ENCODE results near the gene GNPNAT1.

GNPNAT1 gene

DNA sequence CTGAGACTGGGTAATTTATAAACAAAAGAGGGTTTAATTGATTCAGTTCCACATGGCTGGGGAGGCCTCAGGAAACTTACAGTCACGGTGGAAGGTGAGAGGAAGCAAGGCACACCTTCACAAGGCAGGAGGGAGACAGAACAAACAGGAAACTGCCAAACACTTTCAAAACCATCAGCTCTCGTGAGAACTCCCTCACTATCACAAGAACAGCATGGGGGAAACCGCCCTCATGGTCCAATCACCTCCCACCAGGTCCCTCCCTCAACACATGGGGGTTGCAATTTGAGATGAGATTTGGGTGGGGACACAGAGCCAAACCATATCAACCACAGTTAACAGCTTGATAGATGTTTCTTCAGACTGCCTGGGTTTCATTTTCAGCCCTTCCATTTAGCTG is 6.2 kb upstream of the GNPNAT1 start:
- no peaks in the 10 kb centered on the region for H3K27me3 ChIP-seq
- no peaks in the 10 kb centered on the region for H3K9me3 ChIP-seq
- no peaks in the 10 kb centered on the region for H3K4me1 ChIP-seq
- DNase-seq, result no peak
- TF ChIP-seq, protein P1, sequence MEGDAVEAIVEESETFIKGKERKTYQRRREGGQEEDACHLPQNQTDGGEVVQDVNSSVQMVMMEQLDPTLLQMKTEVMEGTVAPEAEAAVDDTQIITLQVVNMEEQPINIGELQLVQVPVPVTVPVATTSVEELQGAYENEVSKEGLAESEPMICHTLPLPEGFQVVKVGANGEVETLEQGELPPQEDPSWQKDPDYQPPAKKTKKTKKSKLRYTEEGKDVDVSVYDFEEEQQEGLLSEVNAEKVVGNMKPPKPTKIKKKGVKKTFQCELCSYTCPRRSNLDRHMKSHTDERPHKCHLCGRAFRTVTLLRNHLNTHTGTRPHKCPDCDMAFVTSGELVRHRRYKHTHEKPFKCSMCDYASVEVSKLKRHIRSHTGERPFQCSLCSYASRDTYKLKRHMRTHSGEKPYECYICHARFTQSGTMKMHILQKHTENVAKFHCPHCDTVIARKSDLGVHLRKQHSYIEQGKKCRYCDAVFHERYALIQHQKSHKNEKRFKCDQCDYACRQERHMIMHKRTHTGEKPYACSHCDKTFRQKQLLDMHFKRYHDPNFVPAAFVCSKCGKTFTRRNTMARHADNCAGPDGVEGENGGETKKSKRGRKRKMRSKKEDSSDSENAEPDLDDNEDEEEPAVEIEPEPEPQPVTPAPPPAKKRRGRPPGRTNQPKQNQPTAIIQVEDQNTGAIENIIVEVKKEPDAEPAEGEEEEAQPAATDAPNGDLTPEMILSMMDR (IDR thresholded peaks at IDR 0.05; ENCODE audit: low read depth, low read length), result no peak
- H3K36me3 ChIP-seq, result no peaks in the 10 kb centered on the region
- H3K4me3 ChIP-seq (ENCODE audit: low read depth, low read length), result no peak overlapping the region

DNA sequence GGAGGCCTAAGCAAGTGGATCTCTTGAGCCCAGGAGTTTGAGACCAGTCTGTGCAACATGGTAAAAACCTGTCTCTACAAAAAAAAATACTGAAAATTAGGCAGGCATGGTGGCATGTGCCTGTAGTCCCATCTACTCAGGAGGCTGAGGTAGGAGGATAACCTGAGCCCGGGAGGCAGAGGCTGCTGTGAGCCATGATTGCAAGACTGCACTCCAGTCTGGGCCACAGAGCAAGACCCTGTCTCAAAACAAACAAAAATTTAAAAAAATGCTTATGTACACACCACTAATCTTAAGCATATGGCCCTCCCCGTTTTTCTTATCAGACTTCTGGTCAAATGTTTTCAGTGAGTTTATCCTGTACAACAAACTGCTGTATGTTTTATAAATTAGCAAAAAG is 1.7 kb upstream of the GNPNAT1 start:
- no peak overlapping the region for H3K4me3 ChIP-seq (ENCODE audit: low read depth, low read length)
- no peaks in the 10 kb centered on the region for H3K27me3 ChIP-seq

DNA sequence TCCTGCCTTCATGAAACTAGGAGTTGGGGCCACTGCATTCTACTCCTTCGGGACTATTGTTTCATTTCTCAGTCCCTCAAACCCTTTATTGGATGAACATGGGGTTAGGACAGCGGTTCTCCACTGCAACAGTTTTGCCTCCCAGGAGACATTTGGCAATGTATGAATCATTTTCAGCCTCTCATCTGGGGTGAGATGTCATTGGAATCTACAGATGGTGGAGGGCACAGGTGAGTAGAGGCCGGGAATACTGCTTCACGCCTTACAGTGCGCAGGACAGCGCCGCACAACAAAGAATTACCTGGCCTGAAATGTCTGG is 649 bp upstream of the GNPNAT1 start:
- H3K27me3 ChIP-seq, result no peaks in the 10 kb centered on the region
- peak overlapping the region; percentile 56 for H3K4me3 ChIP-seq (ENCODE audit: low read depth, low read length)
- TF ChIP-seq, protein P1 (IDR thresholded peaks at IDR 0.05; ENCODE audit: low read depth, low read length), result no peak
- H3K9me3 ChIP-seq, result no peaks in the 10 kb centered on the region
- H3K36me3 ChIP-seq, result peaks cover 6% of the 10 kb centered on the region; the same call in 1 of the 2 replicates
- peaks cover 5% of the 10 kb centered on the region for H3K4me1 ChIP-seq
- DNase-seq, result no peak

More for the DNA sequence above, 1.7 kb upstream of the GNPNAT1 start:
- TF ChIP-seq, protein P1 (IDR thresholded peaks at IDR 0.05; ENCODE audit: low read depth, low read length), result no peak
- Histone ChIP-seq H3K9me3 (no peaks in the 10 kb centered on the region), H3K36me3 (peaks cover 5% of the 10 kb centered on the region; the same call in 1 of the 2 replicates), H3K4me1 (peaks cover 5% of the 10 kb centered on the region)
- DNase-seq, result no peak

DNA sequence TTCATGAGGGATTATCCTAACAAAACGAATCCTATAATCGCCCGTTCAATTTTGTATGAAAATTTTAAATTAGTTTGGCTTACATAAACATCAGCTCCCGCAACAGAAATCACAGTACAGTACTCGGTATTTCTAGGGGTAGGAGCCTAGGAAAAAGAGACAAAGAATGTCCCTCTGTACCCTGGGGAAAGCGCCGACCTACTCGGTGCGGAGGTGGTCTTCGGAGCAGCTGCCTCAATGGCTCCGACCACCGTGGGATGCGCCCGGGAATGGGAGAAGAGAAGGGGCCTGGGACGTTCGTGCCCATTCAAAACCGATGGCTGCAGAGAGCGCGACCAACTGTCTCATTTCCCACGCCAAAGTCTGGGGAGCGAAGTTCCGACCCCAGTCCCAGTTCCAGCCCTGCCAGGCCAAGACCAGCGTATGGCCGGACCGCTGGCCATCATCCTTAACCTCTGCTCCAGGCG is 618 bp downstream of the GNPNAT1 start:
- DNase-seq, result no peak
- H3K9me3 ChIP-seq, result no peaks in the 10 kb centered on the region
- H3K36me3 ChIP-seq, result peaks cover 6% of the 10 kb centered on the region; the same call in 1 of the 2 replicates
- TF ChIP-seq, protein P1 (IDR thresholded peaks at IDR 0.05; ENCODE audit: low read depth, low read length), result no peak
- H3K27me3 ChIP-seq, result no peaks in the 10 kb centered on the region
- peaks cover 5% of the 10 kb centered on the region for H3K4me1 ChIP-seq
- peak overlapping the region; percentile 89 for H3K4me3 ChIP-seq (ENCODE audit: low read depth, low read length)

DNA sequence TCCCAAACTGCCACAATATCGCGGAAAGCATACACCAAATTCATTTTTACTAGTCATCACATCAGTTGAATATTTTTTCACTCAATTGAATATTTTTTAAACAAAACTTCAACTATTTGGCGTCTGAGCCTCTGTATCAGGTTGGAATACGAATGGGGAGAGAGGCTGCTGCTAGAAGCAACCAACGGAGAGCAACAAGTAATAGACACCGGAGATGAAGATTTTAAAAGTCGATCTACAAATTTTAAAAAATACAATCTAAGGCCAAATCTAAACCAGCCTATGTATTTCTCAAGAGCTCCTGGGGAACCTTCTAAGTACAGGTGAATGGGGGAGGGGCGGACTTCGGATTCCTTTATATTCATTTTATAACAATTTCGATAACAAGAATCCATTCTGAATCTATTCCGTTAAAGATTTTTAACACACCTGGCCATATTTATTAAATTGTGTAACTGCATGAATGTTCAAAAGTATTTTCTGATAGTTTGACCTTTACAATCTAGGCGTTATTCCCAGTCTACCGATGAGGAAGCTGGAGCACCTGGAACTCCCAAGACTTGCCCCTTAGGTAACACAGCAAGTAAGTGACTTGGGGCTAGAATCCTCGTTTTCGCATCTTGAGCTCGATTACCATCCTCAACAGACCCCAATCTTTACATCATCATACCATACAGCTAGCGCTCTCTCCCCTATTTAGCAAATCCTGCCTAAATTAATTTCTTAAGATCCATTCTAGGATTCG is 1.2 kb downstream of the GNPNAT1 start:
- Histone ChIP-seq H3K4me1 (peaks cover 5% of the 10 kb centered on the region), H3K4me3 (ENCODE audit: low read depth, low read length) (peak overlapping the region; percentile 89), H3K36me3 (peaks cover 6% of the 10 kb centered on the region; the same call in 1 of the 2 replicates), H3K9me3 (no peaks in the 10 kb centered on the region), H3K27me3 (no peaks in the 10 kb centered on the region)
- no peak for DNase-seq
- TF ChIP-seq, protein P1 (IDR thresholded peaks at IDR 0.05; ENCODE audit: low read depth, low read length), result no peak

DNA sequence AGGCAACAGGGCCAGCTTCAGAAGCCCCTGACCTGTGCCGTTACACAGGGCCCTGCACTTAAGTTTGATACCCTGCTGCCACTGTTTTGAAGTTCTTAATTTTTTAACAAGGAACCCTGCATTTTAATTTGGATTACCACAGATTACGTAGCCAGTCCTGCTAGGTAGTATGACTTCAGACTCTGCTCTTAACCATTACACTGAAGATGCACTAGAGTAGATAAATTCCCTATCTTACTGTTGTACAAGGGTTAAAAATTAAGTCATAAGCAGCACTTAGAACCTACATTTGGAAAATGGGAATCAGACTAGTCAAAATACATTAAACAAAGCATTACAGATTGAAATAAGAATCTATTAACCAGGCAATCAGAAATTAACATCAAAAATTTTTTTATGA is 2.3 kb downstream of the GNPNAT1 start:
- no peak for DNase-seq
- Histone ChIP-seq H3K27me3 (no peaks in the 10 kb centered on the region), H3K4me1 (peaks cover 5% of the 10 kb centered on the region), H3K9me3 (no peaks in the 10 kb centered on the region), H3K4me3 (ENCODE audit: low read depth, low read length) (peak overlapping the region; percentile 89), H3K36me3 (peaks cover 6% of the 10 kb centered on the region; the same call in 1 of the 2 replicates)
- TF ChIP-seq, protein P1 (IDR thresholded peaks at IDR 0.05; ENCODE audit: low read depth, low read length), result no peak

All from BE2C (cell line).